ENCODE results near the gene OTOS.

Gene OTOS

GRCh38 chr2:240140511-240140910, at the start of gene OTOS:
OTOS (minus strand) TSS chr2:240140658; CDS start chr2:240140326, 332 bp downstream.
- no peak for DNase-seq

DNA sequence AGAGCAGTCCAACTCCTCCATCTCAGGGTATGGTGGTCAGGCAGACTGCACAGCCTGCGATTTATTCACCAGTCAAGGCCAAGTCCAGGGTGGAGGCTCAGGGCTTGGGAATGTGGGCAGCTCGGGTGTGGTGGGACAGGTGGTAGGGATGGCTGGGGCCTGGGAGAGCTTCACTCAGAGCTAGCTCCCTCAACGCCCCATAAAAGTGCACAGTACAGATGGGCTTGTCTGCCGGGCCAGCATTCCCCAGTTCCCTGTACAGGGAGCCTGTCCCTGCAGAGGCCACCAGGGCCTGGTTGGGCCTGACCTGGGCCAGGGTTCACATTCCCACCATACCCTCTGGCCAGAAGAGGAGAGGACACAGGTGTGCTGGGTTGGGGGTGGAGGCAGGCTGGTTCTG, 49.2 kb upstream of the OTOS start:
- no peak for DNase-seq

- DNase-seq = no peak
Observed at GRCh38 chr2:240187989-240188590, 47.6 kb upstream of the OTOS start.

DNA sequence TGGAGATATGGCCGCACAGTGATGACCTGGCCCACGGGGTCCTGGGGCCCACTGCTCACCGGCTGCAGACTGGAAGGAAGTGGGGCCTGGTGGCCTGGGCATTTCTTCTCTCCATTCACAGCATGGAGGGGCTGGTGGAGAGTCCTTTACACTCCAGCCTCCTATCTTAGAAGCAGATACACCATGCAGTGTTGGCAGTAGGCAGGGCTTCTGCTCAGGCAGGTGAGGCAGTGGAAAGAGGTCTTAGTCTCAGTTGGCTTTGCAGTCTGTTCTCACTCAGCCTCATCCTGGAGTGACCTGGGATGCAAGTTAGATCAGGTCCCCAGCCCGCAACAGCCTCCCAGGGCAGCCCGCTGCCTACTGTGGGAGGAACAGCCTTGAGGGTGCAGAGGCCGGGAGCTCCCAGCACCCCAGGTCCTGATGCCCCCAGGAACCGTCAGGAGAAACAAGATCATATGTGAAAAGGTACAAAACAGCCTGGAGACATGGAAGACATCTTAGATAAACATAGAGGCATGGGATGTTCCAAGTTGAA, 45.8 kb upstream of the OTOS start:
- DNase-seq = no peak

- no peak for DNase-seq
Observed at GRCh38 chr2:240184656-240185055, 44.2 kb upstream of the OTOS start.

GRCh38 chr2:240183875-240184590, 43.6 kb upstream of the OTOS start:
- no peak for DNase-seq

DNA sequence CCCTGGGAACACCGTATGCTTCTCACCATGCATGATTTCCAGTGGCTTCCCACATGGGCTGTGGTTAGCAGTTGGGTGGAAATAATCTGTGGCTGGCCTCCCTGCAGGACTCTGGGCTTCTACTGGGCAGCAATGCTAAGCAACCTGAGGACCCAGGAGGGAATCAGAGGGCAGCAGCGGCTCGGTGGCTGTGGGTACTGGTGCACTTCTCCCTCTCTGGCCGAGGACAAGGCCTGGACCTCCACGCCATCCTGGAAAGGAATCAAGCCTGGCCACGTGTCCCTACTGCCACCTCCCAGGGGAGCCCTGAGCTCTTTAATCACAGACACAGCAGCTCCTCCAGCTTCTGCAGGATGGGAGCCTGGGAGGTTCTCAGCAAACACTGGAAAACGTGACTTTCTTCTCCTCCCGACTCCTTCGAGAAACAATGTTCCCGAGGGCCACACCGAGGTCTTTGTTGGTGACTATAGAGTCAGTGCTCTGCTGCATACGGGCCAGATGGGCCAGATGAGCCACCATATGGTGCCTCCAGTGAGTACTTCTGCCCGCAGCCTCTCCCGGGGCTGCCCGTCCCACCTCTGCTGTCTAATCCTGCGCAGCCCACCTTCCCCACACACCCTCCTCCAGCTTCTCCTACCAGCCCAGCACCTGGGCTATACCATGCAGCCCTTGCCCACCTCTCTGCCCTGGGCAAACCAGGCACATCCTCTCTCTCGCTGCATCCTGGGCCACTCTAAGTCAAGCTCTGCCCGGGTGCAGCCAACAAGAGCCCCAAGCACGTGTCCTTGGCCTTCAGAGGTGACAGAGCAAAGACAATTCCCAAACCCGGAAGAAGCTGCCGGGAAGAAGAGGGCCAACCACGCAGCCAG, 42.8 kb upstream of the OTOS start:
- no peak for DNase-seq

DNA sequence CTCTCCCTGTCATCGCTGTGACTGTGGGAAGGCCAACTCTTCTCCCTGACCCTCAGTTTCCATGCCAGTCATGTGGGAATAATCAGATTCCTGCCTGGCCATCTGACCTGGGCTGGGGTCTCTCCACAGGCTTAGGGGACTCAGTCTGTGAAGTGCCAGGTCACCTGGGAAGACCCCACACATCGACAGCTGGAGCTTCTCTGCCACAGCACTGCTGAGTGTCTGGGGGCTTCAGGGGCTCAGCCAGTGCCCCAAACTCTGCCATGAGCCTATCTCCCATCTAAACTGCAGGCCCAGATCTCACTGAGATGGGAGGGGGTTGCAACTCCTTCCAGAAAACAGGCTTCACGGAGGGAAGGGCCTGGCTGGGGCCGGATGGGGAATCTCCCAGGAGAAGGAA, 42.0 kb upstream of the OTOS start:
- DNase-seq = no peak

DNA sequence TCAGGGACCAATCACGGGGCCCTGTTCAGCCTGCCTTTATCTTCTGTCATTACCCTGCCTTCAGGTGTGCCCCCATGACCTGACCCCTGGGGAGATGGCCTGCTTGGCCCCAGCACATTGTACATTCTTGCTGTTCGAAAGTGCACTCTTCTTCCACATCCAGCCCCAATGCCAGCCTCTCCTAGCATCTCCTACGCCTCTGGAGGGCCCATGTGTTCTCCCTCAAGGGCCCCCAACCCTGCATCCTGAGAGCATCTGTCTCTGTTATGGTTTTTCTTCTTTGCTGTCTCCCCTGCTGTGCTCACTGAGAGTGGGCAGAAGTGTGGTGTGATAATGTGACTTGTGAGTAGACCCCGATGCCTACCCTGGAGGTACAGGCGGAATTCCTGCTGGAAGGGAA, 41.5 kb upstream of the OTOS start:
- DNase-seq = no peak

DNA sequence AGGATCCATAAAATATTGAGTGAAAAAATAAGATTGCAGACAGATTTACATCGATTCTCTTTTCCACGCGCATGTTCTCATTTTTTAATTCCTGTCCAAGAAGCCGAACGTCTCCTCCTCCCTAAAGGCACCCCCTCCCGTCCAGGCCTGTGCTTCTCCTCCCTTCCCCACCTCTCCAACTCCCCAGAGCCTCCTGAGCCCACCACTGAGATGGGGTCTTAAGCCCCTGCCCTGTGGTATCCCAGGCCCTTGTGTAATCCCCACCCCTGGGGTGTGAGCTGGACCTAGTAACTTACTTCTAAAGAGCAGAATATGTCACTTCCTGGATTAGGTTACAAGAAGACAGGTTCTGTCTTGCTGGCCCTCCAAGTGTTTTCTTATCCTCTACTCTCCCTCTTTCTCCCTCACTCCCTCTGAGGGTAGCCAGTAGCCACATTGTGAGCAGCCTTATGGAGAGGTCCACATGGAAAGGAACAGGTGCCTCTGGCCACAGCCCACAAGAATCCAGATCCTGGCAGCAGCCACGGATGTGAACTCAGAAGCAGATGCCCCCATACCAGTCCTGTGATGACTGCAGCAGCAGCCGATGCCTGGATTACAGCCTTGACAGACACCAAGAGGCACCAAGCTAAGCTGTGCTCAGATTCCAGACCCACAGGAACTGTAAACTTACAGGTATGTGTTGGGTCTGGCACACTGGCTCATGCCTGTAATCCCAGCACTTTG, 39.6 kb upstream of the OTOS start:
- DNase-seq = no peak

- no peak for DNase-seq
Observed at GRCh38 chr2:240179186-240179815, 38.8 kb upstream of the OTOS start.

DNA sequence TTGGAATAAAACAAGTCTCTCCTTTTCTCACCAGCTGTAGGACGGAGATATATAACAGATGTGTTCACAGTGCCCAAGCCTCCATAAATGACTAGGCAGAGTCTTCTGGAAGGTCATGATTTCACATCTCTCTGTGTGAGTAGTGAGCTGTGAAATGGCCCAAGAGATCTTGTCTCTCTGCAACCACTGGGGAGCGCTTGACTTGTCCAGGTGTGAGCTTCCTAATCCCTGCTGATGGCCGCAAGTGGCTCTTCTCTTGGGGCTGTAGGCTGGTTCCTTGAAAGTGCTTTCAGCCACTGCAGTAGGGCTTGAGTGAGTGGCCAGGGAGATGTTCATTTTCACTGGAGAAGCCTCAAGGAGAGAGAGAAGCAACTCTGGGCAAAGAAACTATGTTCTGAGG, 38.1 kb upstream of the OTOS start:
- no peak for DNase-seq

- DNase-seq = no peak
Observed at GRCh38 chr2:240174496-240174895, 34.0 kb upstream of the OTOS start.

DNA sequence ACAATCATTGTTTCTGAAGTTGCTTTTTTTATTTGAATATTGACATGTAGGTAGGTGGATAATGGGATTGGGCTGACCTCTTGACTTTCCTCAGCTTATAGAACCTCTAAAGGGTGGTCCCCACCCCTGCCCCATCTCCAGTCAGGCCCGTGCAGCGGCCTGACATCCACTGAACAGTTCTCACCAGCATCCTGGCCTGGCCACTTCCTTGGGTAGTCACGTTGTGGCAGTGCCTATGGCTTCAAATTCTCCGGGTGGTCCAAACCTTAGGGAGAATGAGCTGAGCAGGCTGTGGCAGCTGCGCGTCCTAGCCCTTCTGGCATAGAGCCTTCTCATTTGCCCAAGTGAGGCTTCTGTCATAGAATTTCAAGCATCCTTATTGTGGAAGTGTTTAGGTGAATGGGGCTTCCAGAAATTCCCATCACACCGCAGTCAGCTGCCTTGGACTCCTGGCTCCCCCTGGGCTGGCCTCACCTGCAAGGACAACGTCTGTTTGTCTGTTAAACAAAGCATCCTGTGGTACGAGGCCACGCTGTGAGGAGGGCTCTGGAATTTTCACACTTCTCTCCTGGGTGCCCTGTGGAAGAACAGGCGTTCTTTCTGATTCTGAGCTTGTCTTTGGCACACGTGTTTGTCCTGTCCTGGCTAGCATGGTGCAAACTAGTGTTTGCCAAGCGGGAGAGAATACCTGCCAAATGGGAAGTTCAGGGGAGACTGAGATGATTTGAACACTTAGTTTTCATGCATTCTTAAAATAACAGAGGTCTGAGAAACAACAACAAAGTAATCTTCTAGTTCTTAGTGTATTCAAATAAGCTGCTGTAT, 31.8 kb upstream of the OTOS start:
- DNase-seq = no peak

- no peak for DNase-seq
Observed at GRCh38 chr2:240170883-240171282, 30.4 kb upstream of the OTOS start.

- no peak for DNase-seq
Observed at GRCh38 chr2:240170354-240170735, 29.9 kb upstream of the OTOS start.

DNA sequence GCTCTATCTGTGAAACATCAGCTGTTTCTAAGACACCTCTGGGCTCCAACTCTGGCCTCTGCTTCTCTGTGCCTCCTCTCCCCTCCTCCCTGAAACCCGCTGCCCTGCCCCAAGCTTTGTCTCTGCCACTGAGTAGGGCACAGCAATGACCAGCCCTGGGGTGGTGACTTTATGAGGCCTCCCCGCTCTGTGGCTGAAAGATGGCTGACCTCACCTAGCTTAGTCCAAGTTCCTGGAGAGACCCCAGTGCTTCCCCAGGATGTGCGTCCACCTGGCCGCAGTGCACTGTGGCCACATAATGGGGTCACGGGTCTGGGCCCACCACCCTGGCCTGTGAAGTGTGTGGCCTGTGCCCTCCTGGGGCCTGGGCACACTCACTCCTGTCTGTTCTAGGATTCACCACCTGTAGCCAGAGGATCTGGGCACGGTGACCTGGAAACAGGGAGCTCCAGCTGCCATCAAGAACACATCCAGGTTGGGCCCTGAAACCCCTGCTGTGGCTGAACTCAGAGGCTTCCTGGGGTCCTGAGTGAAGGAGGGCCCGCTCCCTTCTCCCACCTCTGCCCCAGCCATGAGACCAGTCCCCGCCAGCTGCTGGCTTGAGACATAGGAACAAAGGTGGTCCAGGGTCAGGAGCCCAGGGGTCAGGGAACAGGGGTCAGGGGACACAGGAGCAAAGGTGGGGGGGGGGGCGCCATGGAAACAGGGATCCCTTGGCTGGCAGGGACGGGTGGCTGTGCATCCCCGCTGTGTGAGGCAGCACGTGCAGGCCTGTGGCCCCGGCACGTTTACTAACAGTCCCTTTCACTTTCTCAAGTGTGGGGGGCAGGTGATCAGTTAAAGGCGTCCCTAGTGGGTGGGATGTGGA, 29.3 kb upstream of the OTOS start:
- no peak for DNase-seq

- no peak for DNase-seq
Observed at GRCh38 chr2:240168546-240169361, 28.3 kb upstream of the OTOS start.

DNA sequence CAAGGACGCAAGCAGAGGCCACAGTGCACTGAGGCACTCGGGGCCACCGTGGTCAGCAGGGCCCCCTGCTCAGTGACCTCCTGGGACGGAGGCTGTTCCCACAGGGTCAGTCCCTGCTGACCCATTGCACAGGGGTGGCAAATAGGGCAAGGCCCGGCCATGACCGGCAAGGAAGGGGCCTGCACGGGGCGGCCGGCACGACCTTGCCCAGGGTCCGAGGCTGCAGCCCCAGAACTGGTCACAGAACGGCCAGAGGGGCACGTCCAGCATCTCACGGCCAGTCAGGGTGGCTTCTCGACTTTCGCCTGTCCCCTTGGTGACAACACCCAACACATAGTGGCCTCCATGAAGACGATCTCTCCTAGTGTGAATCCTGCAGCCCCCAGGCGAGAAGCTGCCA, 27.6 kb upstream of the OTOS start:
- no peak for DNase-seq

DNA sequence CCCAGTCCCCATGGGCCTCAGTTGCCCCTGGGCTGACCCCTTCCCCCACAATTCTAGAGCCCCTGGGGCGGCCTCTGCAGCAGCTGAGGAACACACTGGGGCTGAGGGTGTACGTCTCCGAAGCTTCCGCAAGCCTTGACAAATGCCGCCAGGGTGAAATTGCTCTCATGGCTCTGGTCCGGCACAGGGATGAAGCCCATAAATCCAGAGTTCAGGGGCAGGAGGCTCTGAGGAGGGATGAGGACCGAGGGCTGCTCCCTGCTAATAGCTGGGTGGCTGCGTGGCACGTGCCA, 27.1 kb upstream of the OTOS start:
- no peak for DNase-seq
